Mucosa of descending colon (tissue), 3 donors: ENCODE measurements around the gene ANO3. TPM values are rescaled to one million over a fixed set of nuclear protein-coding genes. Genes with fewer than 3 reads are reported as not detected.

Experiments used
- ATAC-seq: fragments of 200-7000 bp; cut with Tn5 transposase; one replicate; pipeline ENCODE4 v1.9.1; 2020; ENCODE audit warnings: mild to moderate bottlenecking, moderate library complexity
- DNase-seq, 3 donors: peaks; one replicate each; pipeline ENCODE4 v3.0.0-alpha.2; 2020
- H3K36me3 ChIP-seq: fragments of 200-600 bp; one replicate; pipeline ENCODE4 v1.8.0; 2021; ENCODE audit warnings: low read depth, mild to moderate bottlenecking
- H3K4me1 ChIP-seq: fragments of 200-600 bp; one replicate; pipeline ENCODE4 v1.8.0; 2021; ENCODE audit warnings: low read depth, mild to moderate bottlenecking
- H3K4me3 ChIP-seq: fragments of 200-600 bp; one replicate; pipeline ENCODE4 v1.8.0; 2021; ENCODE audit warnings: mild to moderate bottlenecking
- H3K9me3 ChIP-seq: fragments of 200-600 bp; one replicate; pipeline ENCODE4 v1.8.0; 2021; ENCODE audit warnings: mild to moderate bottlenecking
- CTCF ChIP-seq: fragments of 200-600 bp; IDR thresholded peaks from one replicate; pipeline ENCODE4 v1.8.0; 2022; ENCODE audit warnings: antibody characterized with exemption, mild to moderate bottlenecking
- intact Hi-C, 2 donors: fragments of 100-400 bp; cut with DNase I in 1 of 2; cut with micrococcal nuclease in 1 of 2; formaldehyde crosslinking; loops; one replicate each; pipeline versions ENCODE4 v1.11.0 to v1.11.1; 2022; cut with DNase I, micrococcal nuclease
- total RNA-seq, 3 donors: library from RNA; stranded (reverse); fragmentation: NEBNext Ultra II Directional in 2 of 3; extraction: Animal tissue kit (Norgen Biotek cat#: 25700) in 2 of 3; gene quantifications; one replicate each; pipeline versions ENCODE4 v1.2.1 to v1.2.4, GENCODE V29; 2021 to 2023
- donor health status: DM: no; HTN: no; CAD: no; lungs with moderate emphysema.
- donor health status: DM: no; HTN: no; CAD: no.
- donor health status: DM: no; HTN: yes; CAD: no.

Gene ANO3
- total RNA-seq, 3 donors from 2014 or later = 0.31 to 1.3 (median 0.35) TPM

GRCh38 chr11:26522912-26523610 lies 191.1 kb downstream of the ANO3 start:
- peak in 1 of 3 donors; percentile 1 for DNase-seq
- no peaks in the 10 kb centered on the region for H3K4me1 ChIP-seq
- intact Hi-C loops = no loop called here
- H3K4me3 ChIP-seq = no peak overlapping the region
- ATAC-seq = no peak
- no peak for TF ChIP-seq CTCF
- H3K36me3 ChIP-seq = no peaks in the 10 kb centered on the region
- no peaks in the 10 kb centered on the region for H3K9me3 ChIP-seq

GRCh38 chr11:26527685-26528084 lies 195.8 kb downstream of the ANO3 start:
- ATAC-seq = no peak
- no peaks in the 10 kb centered on the region for H3K36me3 ChIP-seq
- intact Hi-C loops = no loop called here
- no peak overlapping the region for H3K4me3 ChIP-seq
- no peaks in the 10 kb centered on the region for H3K9me3 ChIP-seq
- H3K4me1 ChIP-seq = no peaks in the 10 kb centered on the region
- no peak for DNase-seq
- TF ChIP-seq CTCF = no peak

- TF ChIP-seq CTCF = no peak
- DNase-seq (no peak), ATAC-seq (no peak)
- no peaks in the 10 kb centered on the region for H3K4me1 ChIP-seq
- no peak overlapping the region for H3K4me3 ChIP-seq
- no peaks in the 10 kb centered on the region for H3K9me3 ChIP-seq
- intact Hi-C loops = no loop called here
- H3K36me3 ChIP-seq = no peaks in the 10 kb centered on the region
These were observed 205.4 kb downstream of the ANO3 start for GRCh38 chr11:26537341-26537740.

GRCh38 chr11:26539517-26539916 lies 207.6 kb downstream of the ANO3 start:
- no peak for DNase-seq

GRCh38 chr11:26541870-26542269 lies 209.9 kb downstream of the ANO3 start:
- intact Hi-C loops = no loop called here
- no peak for ATAC-seq
- no peak for TF ChIP-seq CTCF
- Histone ChIP-seq H3K36me3 (no peaks in the 10 kb centered on the region), H3K9me3 (no peaks in the 10 kb centered on the region), H3K4me1 (no peaks in the 10 kb centered on the region), H3K4me3 (no peak overlapping the region)
- DNase-seq = no peak

More at GRCh38 chr11:26539517-26539916, 207.6 kb downstream of the ANO3 start:
- H3K36me3 ChIP-seq = no peaks in the 10 kb centered on the region
- no peaks in the 10 kb centered on the region for H3K9me3 ChIP-seq
- no peak overlapping the region for H3K4me3 ChIP-seq
- intact Hi-C loops = no loop called here
- no peak for ATAC-seq
- no peak for TF ChIP-seq CTCF
- no peaks in the 10 kb centered on the region for H3K4me1 ChIP-seq
